BLaER1 treated with 17β-estradiol and CSF1 and Interleukin-3, amounts not matched to agents 10 nM and 100 nM (cell line): ENCODE measurements around the gene WDR41.
"Not testable (repeated sequence)": the region's sequence is repeated elsewhere in the genome, so short reads cannot be mapped to it uniquely, and the experiment has no call there.

ENCODE experiments used
- H3K27ac ChIP-seq, 11 experiments: shearing (Covaris generic); formaldehyde crosslinking; 2 replicates each; pipeline ENCODE4 v1.8.1; 2022
- H3K27me3 ChIP-seq, 11 experiments: shearing (Covaris generic); formaldehyde crosslinking; 2 replicates each; pipeline ENCODE4 v1.8.1; 2022
- H3K36me3 ChIP-seq, 11 experiments: shearing (Covaris generic); formaldehyde crosslinking; 2 replicates each; pipeline ENCODE4 v1.8.1; 2022
- H3K4me1 ChIP-seq, 10 experiments: shearing (Covaris generic); formaldehyde crosslinking; 2 replicates each; pipeline ENCODE4 v1.8.1; 2022
- H3K4me2 ChIP-seq, 11 experiments: shearing (Covaris generic); formaldehyde crosslinking; 2 replicates each; pipeline ENCODE4 v1.8.1; 2022
- H3K4me3 ChIP-seq, 10 experiments: shearing (Covaris generic); formaldehyde crosslinking; 2 replicates each; pipeline ENCODE4 v1.8.1; 2022
- H3K9ac ChIP-seq, 11 experiments: shearing (Covaris generic); formaldehyde crosslinking; 2 replicates each; pipeline ENCODE4 v1.8.1; 2022
- H3K9me3 ChIP-seq, 11 experiments: shearing (Covaris generic); formaldehyde crosslinking; replicated peaks in 1 of 11; 2 replicates each; pipeline ENCODE4 v1.8.1; 2022
- H4K20me1 ChIP-seq, 11 experiments: shearing (Covaris generic); formaldehyde crosslinking; 2 replicates each; pipeline ENCODE4 v1.8.1; 2022
- Cebpa-rat ChIP-seq, 11 experiments: shearing (Covaris generic); IDR thresholded peaks; 2 replicates each; pipeline ENCODE4 v1.8.1; 2022

The WDR41 gene

GRCh38 chr5:77494935-77495334, 2.8 kb upstream of the WDR41 start:
- no peaks in the 10 kb centered on the region for H3K36me3 ChIP-seq
- H3K27me3 ChIP-seq, result no peaks in the 10 kb centered on the region; a peak in 1 of 22 replicates
- no peak for TF ChIP-seq Cebpa-rat (IDR thresholded peaks at IDR 0.05)
- H4K20me1 ChIP-seq, result peaks cover 0 to 4% (median 0%) of the 10 kb centered on the region in 11 experiments; a peak in 1 of 22 replicates
- H3K4me2 ChIP-seq, result no peak overlapping the region
- 0 out of 22 replicates have a peak, but pooled peaks cover 0 to 6% (median 0%) of the 10 kb centered on the region in 11 experiments for H3K9me3 ChIP-seq
- no peak overlapping the region for H3K27ac ChIP-seq
- peaks cover 4 to 28% (median 11%) of the 10 kb centered on the region in 10 experiments; a peak in 18 of 20 replicates for H3K4me1 ChIP-seq
- no peak overlapping the region for H3K9ac ChIP-seq
- H3K4me3 ChIP-seq, result no peak overlapping the region

GRCh38 chr5:77492653-77493000, 511 bp upstream of the WDR41 start:
- TF ChIP-seq Cebpa-rat (IDR thresholded peaks at IDR 0.05), result no peak
- peaks cover 0 to 10% (median 0%) of the 10 kb centered on the region in 11 experiments; a peak in 2 of 22 replicates for H4K20me1 ChIP-seq
- peak overlapping the region; percentile 75 to 98 (median 85); a peak in 19 of 20 replicates for H3K4me3 ChIP-seq
- H3K36me3 ChIP-seq, result peaks cover 7 to 18% (median 10%) of the 10 kb centered on the region in 11 experiments
- peak overlapping the region in 7 of 11 experiments; percentile 16 to 77 (median 50); a peak in 10 of 22 replicates for H3K4me2 ChIP-seq
- peaks cover 4 to 17% (median 12%) of the 10 kb centered on the region in 10 experiments; a peak in 18 of 20 replicates for H3K4me1 ChIP-seq
- H3K27me3 ChIP-seq, result no peaks in the 10 kb centered on the region; a peak in 1 of 22 replicates
- peak overlapping the region in 7 of 11 experiments; percentile 91 to 96 (median 93); a peak in 9 of 22 replicates for H3K27ac ChIP-seq
- no peaks in the 10 kb centered on the region for H3K9me3 ChIP-seq
- peak overlapping the region in 10 of 11 experiments; percentile 85 to 95 (median 92); a peak in 16 of 22 replicates for H3K9ac ChIP-seq

GRCh38 chr5:77490741-77491344, 1.3 kb downstream of the WDR41 start:
- Histone ChIP-seq H3K27ac (peak overlapping the region; percentile 83 to 96 (median 92); a peak in 19 of 22 replicates), H4K20me1 (peaks cover 0 to 22% (median 0%) of the 10 kb centered on the region in 11 experiments; a peak in 4 of 22 replicates), H3K4me1 (peaks cover 4 to 17% (median 12%) of the 10 kb centered on the region in 10 experiments; a peak in 18 of 20 replicates), H3K4me3 (peak overlapping the region; percentile 75 to 98 (median 85)), H3K4me2 (peak overlapping the region; percentile 74 to 92 (median 81)), H3K9ac (peak overlapping the region; percentile 85 to 95 (median 91)), H3K36me3 (peaks cover 10 to 35% (median 26%) of the 10 kb centered on the region in 11 experiments)
- H3K9me3 ChIP-seq, H3K27me3 ChIP-seq: not testable (repeated sequence)

- peaks cover 0 to 22% (median 0%) of the 10 kb centered on the region in 11 experiments; a peak in 4 of 22 replicates for H4K20me1 ChIP-seq
- H3K9ac ChIP-seq, result no peak overlapping the region
- TF ChIP-seq Cebpa-rat (IDR thresholded peaks at IDR 0.05), result no peak
- no peak overlapping the region for H3K4me3 ChIP-seq
- peaks cover 37 to 78% (median 59%) of the 10 kb centered on the region in 11 experiments for H3K36me3 ChIP-seq
- no peak overlapping the region for H3K4me2 ChIP-seq
- peaks cover 8 to 38% (median 13%) of the 10 kb centered on the region in 10 experiments; a peak in 18 of 20 replicates for H3K4me1 ChIP-seq
- peaks cover 0 to 2% (median 0%) of the 10 kb centered on the region in 11 experiments; a peak in 3 of 22 replicates for H3K9me3 ChIP-seq
- H3K27me3 ChIP-seq, result no peaks in the 10 kb centered on the region; a peak in 1 of 22 replicates
- H3K27ac ChIP-seq, result no peak overlapping the region
Observed at GRCh38 chr5:77486344-77486962, 5.7 kb downstream of the WDR41 start.

- Histone ChIP-seq H4K20me1 (peaks cover 0 to 18% (median 0%) of the 10 kb centered on the region in 11 experiments; a peak in 4 of 22 replicates), H3K36me3 (peaks cover 44 to 82% (median 64%) of the 10 kb centered on the region in 11 experiments), H3K4me3 (no peak overlapping the region), H3K27ac (peak overlapping the region in 4 of 11 experiments; percentile 35 to 65 (median 49); a peak in 6 of 22 replicates), H3K9ac (no peak overlapping the region), H3K4me2 (peak overlapping the region in 5 of 11 experiments; percentile 2 to 73 (median 41); a peak in 7 of 22 replicates), H3K9me3 (peaks cover 0 to 16% (median 9%) of the 10 kb centered on the region in 11 experiments; a peak in 17 of 22 replicates), H3K4me1 (peaks cover 0 to 26% (median 6%) of the 10 kb centered on the region in 10 experiments; a peak in 12 of 20 replicates), H3K27me3 (no peaks in the 10 kb centered on the region)
- TF ChIP-seq Cebpa-rat (IDR thresholded peaks at IDR 0.05), result no peak
Observed at GRCh38 chr5:77483682-77484081, 8.4 kb downstream of the WDR41 start.

- not testable (repeated sequence) for H3K27me3 ChIP-seq, H3K4me3 ChIP-seq, H4K20me1 ChIP-seq, H3K4me2 ChIP-seq, H3K36me3 ChIP-seq, H3K9ac ChIP-seq, H3K4me1 ChIP-seq, H3K27ac ChIP-seq
- H3K9me3 ChIP-seq, result peaks cover 3 to 25% (median 10%) of the 10 kb centered on the region in 11 experiments; a peak in 16 of 22 replicates
Observed at GRCh38 chr5:77475041-77475440, 17.1 kb downstream of the WDR41 start.

- H3K27me3 ChIP-seq, H4K20me1 ChIP-seq, H3K9ac ChIP-seq, H3K4me2 ChIP-seq, H3K27ac ChIP-seq, H3K4me3 ChIP-seq: not testable (repeated sequence)
- peaks cover 0 to 27% (median 7%) of the 10 kb centered on the region in 11 experiments; a peak in 7 of 22 replicates for H3K36me3 ChIP-seq
- peaks cover 0 to 19% (median 8%) of the 10 kb centered on the region in 11 experiments; a peak in 9 of 22 replicates for H3K9me3 ChIP-seq
- peaks cover 0 to 14% (median 0%) of the 10 kb centered on the region in 10 experiments; a peak in 4 of 20 replicates for H3K4me1 ChIP-seq
Observed at GRCh38 chr5:77468875-77469274, 23.2 kb downstream of the WDR41 start.

- H3K27me3 ChIP-seq, result no peaks in the 10 kb centered on the region
- no peak overlapping the region for H3K9ac ChIP-seq
- H3K27ac ChIP-seq, result no peak overlapping the region
- TF ChIP-seq Cebpa-rat (IDR thresholded peaks at IDR 0.05), result peak in 5 of 11 experiments; percentile 12 to 68 (median 30); a peak in 3 of 22 replicates
- peaks cover 5 to 63% (median 24%) of the 10 kb centered on the region in 11 experiments; a peak in 18 of 22 replicates for H3K36me3 ChIP-seq
- peaks cover 0 to 6% (median 4%) of the 10 kb centered on the region in 11 experiments; a peak in 2 of 22 replicates for H3K9me3 ChIP-seq
- no peak overlapping the region for H3K4me2 ChIP-seq
- peaks cover 0 to 14% (median 0%) of the 10 kb centered on the region in 10 experiments; a peak in 4 of 20 replicates for H3K4me1 ChIP-seq
- H3K4me3 ChIP-seq, result no peak overlapping the region
- H4K20me1 ChIP-seq, result peaks cover 0 to 8% (median 0%) of the 10 kb centered on the region in 11 experiments; a peak in 1 of 22 replicates
Observed at GRCh38 chr5:77463905-77464304, 28.2 kb downstream of the WDR41 start.

- no peaks in the 10 kb centered on the region for H3K9me3 ChIP-seq
- peaks cover 0 to 8% (median 0%) of the 10 kb centered on the region in 11 experiments; a peak in 1 of 22 replicates for H4K20me1 ChIP-seq
- TF ChIP-seq Cebpa-rat (IDR thresholded peaks at IDR 0.05), result no peak
- no peak overlapping the region for H3K4me2 ChIP-seq
- H3K27ac ChIP-seq, result no peak overlapping the region
- no peak overlapping the region for H3K9ac ChIP-seq
- peaks cover 3 to 70% (median 24%) of the 10 kb centered on the region in 11 experiments; a peak in 17 of 22 replicates for H3K36me3 ChIP-seq
- no peaks in the 10 kb centered on the region for H3K27me3 ChIP-seq
- H3K4me3 ChIP-seq, result no peak overlapping the region
- peaks cover 0 to 14% (median 0%) of the 10 kb centered on the region in 10 experiments; a peak in 4 of 20 replicates for H3K4me1 ChIP-seq
Observed at GRCh38 chr5:77461287-77461686, 30.8 kb downstream of the WDR41 start.
